ENCODE data around the gene VPS35L. TPM values are rescaled to one million over a fixed set of nuclear protein-coding genes. Genes with fewer than 3 reads are reported as not detected.

Gene VPS35L
- total and polyA plus RNA-seq, 2 of the 13 experiments (the other 11 are each of a cell fraction or from before 2014, with no cell fraction given) = 1.4 to 1.6 TPM

DNA sequence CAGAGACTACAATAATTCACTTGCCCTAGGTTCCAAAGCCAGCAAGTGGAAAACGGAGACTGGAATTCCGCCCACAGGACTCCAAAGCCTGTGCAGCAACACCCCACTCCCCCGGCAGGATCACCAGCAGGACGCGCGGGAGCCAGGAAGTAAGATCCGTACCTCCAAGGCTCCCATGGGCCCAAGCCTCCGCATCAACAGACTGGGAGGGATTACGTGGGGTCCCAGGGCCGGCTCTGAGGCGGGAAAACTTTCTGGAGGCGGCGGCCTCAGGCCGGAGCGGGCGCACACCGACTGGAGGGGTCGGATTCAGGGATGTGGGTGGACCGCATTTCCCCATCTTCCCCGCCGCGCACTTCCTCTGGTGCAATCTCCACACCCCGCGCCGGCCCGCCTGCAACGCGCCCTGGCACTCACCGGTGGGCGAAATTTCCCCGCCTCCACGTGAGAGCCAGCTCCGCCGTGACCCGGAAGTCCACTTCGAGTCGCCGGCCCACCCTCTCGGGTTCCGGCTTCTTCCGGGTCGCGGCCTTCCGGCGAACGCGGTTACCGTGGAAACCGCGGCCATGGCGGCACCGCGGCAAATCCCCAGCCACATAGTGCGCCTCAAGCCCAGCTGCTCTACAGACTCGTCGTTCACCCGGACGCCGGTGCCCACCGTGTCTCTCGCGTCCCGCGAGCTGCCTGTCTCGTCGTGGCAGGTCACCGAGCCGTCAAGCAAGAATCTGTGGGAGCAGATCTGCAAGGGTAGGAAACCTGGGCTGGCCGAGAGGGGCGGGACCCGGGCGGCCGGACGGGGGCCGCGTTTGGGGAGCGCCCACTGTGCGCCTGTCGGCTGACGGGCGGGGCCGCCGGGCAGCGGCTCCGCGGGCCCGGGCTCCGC is 162.5 kb downstream of the VPS35L start, which contains the start of the genes IQCK and KNOP1 (continued):
- TF ChIP-seq RARA (CRISPR knock-in tag; IDR thresholded peaks at IDR 0.05) (peak; percentile 68), BRD4 (CRISPR knock-in tag; IDR thresholded peaks at IDR 0.05) (peak; percentile 78; the same call in 1 of the 2 replicates), ZNF577 (CRISPR knock-in tag; IDR thresholded peaks at IDR 0.05; ENCODE audit: borderline replicate concordance, low read depth) (peak; percentile 76; the same call in 1 of the 2 replicates), ZNF766 (CRISPR knock-in tag; IDR thresholded peaks at IDR 0.05; ENCODE audit: borderline replicate concordance) (peak; percentile 12; the same call in 1 of the 2 replicates), ZNF567 (CRISPR knock-in tag; IDR thresholded peaks at IDR 0.05; ENCODE audit: borderline replicate concordance) (peak; percentile 97), THAP11 (CRISPR knock-in tag; IDR thresholded peaks at IDR 0.05) (peak; percentile 95), ARHGAP35 (CRISPR knock-in tag; IDR thresholded peaks at IDR 0.05; ENCODE audit: borderline replicate concordance) (peak; percentile 86; the same call in 1 of the 2 replicates), ZNF530 (CRISPR knock-in tag; IDR thresholded peaks at IDR 0.05; ENCODE audit: low read depth) (no peak), ZNF432 (CRISPR knock-in tag; IDR thresholded peaks at IDR 0.05; ENCODE audit: borderline replicate concordance) (no peak), SNAPC2 (CRISPR knock-in tag; IDR thresholded peaks at IDR 0.05) (peak; percentile 83; the same call in 1 of the 2 replicates), ZNF816 (CRISPR knock-in tag; IDR thresholded peaks at IDR 0.05; ENCODE audit: borderline replicate concordance) (no peak; the same call in 1 of the 2 replicates), ZMYM3 (CRISPR knock-in tag; IDR thresholded peaks at IDR 0.05) (peak; percentile 74; the same call in 1 of the 2 replicates)
- TF ChIP-seq, protein P1, sequence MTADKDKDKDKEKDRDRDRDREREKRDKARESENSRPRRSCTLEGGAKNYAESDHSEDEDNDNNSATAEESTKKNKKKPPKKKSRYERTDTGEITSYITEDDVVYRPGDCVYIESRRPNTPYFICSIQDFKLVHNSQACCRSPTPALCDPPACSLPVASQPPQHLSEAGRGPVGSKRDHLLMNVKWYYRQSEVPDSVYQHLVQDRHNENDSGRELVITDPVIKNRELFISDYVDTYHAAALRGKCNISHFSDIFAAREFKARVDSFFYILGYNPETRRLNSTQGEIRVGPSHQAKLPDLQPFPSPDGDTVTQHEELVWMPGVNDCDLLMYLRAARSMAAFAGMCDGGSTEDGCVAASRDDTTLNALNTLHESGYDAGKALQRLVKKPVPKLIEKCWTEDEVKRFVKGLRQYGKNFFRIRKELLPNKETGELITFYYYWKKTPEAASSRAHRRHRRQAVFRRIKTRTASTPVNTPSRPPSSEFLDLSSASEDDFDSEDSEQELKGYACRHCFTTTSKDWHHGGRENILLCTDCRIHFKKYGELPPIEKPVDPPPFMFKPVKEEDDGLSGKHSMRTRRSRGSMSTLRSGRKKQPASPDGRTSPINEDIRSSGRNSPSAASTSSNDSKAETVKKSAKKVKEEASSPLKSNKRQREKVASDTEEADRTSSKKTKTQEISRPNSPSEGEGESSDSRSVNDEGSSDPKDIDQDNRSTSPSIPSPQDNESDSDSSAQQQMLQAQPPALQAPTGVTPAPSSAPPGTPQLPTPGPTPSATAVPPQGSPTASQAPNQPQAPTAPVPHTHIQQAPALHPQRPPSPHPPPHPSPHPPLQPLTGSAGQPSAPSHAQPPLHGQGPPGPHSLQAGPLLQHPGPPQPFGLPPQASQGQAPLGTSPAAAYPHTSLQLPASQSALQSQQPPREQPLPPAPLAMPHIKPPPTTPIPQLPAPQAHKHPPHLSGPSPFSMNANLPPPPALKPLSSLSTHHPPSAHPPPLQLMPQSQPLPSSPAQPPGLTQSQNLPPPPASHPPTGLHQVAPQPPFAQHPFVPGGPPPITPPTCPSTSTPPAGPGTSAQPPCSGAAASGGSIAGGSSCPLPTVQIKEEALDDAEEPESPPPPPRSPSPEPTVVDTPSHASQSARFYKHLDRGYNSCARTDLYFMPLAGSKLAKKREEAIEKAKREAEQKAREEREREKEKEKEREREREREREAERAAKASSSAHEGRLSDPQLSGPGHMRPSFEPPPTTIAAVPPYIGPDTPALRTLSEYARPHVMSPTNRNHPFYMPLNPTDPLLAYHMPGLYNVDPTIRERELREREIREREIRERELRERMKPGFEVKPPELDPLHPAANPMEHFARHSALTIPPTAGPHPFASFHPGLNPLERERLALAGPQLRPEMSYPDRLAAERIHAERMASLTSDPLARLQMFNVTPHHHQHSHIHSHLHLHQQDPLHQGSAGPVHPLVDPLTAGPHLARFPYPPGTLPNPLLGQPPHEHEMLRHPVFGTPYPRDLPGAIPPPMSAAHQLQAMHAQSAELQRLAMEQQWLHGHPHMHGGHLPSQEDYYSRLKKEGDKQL (CRISPR knock-in tag; IDR thresholded peaks at IDR 0.05; ENCODE audit: low read depth) = 0 out of 2 replicates have a peak, but pooled peaks have one; percentile 39
- TF ChIP-seq, protein P2, sequence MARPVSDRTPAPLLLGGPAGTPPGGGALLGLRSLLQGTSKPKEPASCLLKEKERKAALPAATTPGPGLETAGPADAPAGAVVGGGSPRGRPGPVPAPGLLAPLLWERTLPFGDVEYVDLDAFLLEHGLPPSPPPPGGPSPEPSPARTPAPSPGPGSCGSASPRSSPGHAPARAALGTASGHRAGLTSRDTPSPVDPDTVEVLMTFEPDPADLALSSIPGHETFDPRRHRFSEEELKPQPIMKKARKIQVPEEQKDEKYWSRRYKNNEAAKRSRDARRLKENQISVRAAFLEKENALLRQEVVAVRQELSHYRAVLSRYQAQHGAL (CRISPR knock-in tag; IDR thresholded peaks at IDR 0.05; ENCODE audit: not compliant biosample characterization) = no peak
- TF ChIP-seq, protein P3, sequence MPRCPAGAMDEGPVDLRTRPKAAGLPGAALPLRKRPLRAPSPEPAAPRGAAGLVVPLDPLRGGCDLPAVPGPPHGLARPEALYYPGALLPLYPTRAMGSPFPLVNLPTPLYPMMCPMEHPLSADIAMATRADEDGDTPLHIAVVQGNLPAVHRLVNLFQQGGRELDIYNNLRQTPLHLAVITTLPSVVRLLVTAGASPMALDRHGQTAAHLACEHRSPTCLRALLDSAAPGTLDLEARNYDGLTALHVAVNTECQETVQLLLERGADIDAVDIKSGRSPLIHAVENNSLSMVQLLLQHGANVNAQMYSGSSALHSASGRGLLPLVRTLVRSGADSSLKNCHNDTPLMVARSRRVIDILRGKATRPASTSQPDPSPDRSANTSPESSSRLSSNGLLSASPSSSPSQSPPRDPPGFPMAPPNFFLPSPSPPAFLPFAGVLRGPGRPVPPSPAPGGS (CRISPR knock-in tag; IDR thresholded peaks at IDR 0.05) = peak; percentile 98
- TF ChIP-seq, protein P4, sequence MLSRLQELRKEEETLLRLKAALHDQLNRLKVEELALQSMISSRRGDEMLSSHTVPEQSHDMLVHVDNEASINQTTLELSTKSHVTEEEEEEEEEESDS (CRISPR knock-in tag; IDR thresholded peaks at IDR 0.05; ENCODE audit: borderline replicate concordance) = 0 out of 2 replicates have a peak, but pooled peaks have one; percentile 29
- TF ChIP-seq, protein P5, sequence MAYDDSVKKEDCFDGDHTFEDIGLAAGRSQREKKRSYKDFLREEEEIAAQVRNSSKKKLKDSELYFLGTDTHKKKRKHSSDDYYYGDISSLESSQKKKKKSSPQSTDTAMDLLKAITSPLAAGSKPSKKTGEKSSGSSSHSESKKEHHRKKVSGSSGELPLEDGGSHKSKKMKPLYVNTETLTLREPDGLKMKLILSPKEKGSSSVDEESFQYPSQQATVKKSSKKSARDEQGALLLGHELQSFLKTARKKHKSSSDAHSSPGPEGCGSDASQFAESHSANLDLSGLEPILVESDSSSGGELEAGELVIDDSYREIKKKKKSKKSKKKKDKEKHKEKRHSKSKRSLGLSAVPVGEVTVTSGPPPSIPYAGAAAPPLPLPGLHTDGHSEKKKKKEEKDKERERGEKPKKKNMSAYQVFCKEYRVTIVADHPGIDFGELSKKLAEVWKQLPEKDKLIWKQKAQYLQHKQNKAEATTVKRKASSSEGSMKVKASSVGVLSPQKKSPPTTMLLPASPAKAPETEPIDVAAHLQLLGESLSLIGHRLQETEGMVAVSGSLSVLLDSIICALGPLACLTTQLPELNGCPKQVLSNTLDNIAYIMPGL (CRISPR knock-in tag; IDR thresholded peaks at IDR 0.05; ENCODE audit: borderline replicate concordance in 1 of 2, low read depth in 1 of 2) = peak; percentile 77 to 92; a peak in 3 of 4 replicates

Measured in HepG2 (cell line).